ENCODE measurements around the gene EIF4A3. TPM values are rescaled to one million over a fixed set of nuclear protein-coding genes. Genes with fewer than 3 reads are reported as not detected.
A peak's percentile ranks its signal among the peaks of the same experiment; 100 is the strongest.

EIF4A3 gene
- total and polyA plus RNA-seq, 9 of the 15 experiments (the other 6 are each of a cell fraction or from before 2014, with no cell fraction given) = 62.7 to 171 (median 127) TPM

GRCh38 chr17:80116921-80117380 is 30.0 kb downstream of the EIF4A3 start (continued):
- no peak for TF ChIP-seq MGA (IDR thresholded peaks at IDR 0.05)
- TF ChIP-seq BCOR (IDR thresholded peaks at IDR 0.05) = 0 out of 2 replicates have a peak, but pooled peaks have one; percentile 38
- no peak for TF ChIP-seq CGGBP1 (CRISPR knock-in tag; IDR thresholded peaks at IDR 0.05)
- TF ChIP-seq BMI1 (IDR thresholded peaks at IDR 0.05; ENCODE audit: low read length) = no peak
- no peak for TF ChIP-seq MAFF (IDR thresholded peaks at IDR 0.05; ENCODE audit: low read length)
- no peak for TF ChIP-seq ZKSCAN3 (CRISPR knock-in tag; IDR thresholded peaks at IDR 0.05)
- no peak for TF ChIP-seq TRIM24 (IDR thresholded peaks at IDR 0.05)
- no peak for TF ChIP-seq ETV1 (tag; conservative IDR thresholded peaks at IDR 0.05; ENCODE audit: low read depth)
- no peak for TF ChIP-seq ZNF354B (CRISPR knock-in tag; IDR thresholded peaks at IDR 0.05)
- TF ChIP-seq HDAC2 (IDR thresholded peaks at IDR 0.05) = no peak
- TF ChIP-seq MTF1 (CRISPR knock-in tag; IDR thresholded peaks at IDR 0.05; ENCODE audit: borderline replicate concordance) = no peak
- no peak for TF ChIP-seq ZBTB9 (CRISPR knock-in tag; IDR thresholded peaks at IDR 0.05)
- no peak for TF ChIP-seq RB1 (IDR thresholded peaks at IDR 0.05; ENCODE audit: low read depth)
- TF ChIP-seq STAG1 (CRISPR knock-in tag; IDR thresholded peaks at IDR 0.05; ENCODE audit: borderline replicate concordance) = no peak
- no peak for TF ChIP-seq ZNF589 (CRISPR knock-in tag; IDR thresholded peaks at IDR 0.05; ENCODE audit: low read depth)
